Measurements from ENCODE around the gene GRIK1.
"Not testable (repeated sequence)": the region's sequence is repeated elsewhere in the genome, so short reads cannot be mapped to it uniquely, and the experiment has no call there.

The GRIK1 gene

GRCh38 chr21:29606613-29607012 lies 333.2 kb downstream of the GRIK1 start:
- no peak for DNase-seq (ENCODE audit: low spot score)

GRCh38 chr21:29605219-29605618 lies 334.6 kb downstream of the GRIK1 start:
- not testable (repeated sequence) for DNase-seq (ENCODE audit: low spot score)

GRCh38 chr21:29604076-29604475 lies 335.7 kb downstream of the GRIK1 start:
- no peak for DNase-seq (ENCODE audit: low spot score)

- no peak for DNase-seq (ENCODE audit: low spot score)
These were observed 338.7 kb downstream of the GRIK1 start for GRCh38 chr21:29601047-29601446.

DNA sequence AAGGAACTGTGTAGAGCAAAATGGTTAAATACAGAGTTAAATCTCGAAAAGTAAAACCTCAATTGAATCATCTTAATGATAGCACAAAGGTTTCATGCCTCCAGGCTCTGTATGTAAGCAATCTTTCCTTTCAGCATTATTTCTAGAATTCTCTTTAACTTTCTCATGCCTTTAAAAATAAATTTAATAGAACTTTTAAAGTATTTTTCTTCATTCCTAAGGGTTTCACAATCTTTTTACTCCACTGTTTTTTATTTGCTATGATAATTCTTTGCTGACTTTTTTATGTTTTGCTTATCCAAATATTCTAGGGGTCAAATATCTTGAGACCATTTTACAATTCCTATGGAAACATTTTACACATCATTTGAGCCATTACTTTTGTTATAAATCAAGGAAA lies 353.1 kb downstream of the GRIK1 start:
- DNase-seq (ENCODE audit: low spot score): no peak

- no peak for DNase-seq (ENCODE audit: low spot score)
These were observed 354.3 kb downstream of the GRIK1 start for GRCh38 chr21:29585462-29585861.

DNA sequence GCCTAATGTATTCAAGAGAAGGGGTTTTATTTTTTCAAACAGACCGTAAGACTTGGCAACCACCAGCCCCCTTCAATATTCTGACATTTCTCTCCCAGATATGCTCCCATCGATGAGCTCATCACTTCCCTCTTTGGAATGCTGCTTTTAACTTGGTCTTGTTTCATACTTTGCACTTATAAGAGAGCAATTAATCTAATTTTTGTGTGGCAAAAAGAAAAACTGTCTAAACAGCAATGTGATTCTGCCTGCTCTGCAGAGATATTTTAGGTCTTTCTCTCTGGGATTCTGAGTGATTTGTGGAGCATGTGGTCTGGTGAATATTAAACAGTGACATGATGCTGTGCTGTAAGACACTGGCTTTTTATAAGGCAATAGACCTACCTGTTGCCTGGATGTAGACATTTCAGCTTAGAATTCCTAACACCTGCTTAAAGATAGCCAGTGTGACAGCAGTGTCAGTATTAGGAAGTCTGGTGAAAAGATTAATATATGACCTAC lies 356.3 kb downstream of the GRIK1 start:
- DNase-seq (ENCODE audit: low spot score): no peak

DNA sequence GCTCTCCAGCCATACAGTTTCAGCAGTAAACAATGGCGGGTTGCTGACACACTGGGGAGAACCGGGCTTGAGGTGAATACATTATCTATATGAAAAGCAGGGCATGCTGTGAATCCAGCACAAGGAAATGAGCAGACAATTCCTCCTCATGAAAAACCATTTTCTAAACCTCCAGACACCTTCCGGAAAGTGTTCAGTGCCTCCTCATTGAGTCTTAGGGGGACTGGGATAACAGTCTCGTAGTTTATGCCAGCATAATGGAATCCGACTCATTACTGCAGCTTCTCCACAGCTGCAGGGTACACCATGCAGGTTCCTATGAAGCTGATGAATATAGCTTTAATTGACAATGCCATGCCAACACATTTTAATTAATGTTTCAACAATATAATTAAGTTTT lies 356.9 kb downstream of the GRIK1 start:
- no peak for DNase-seq (ENCODE audit: low spot score)

DNA sequence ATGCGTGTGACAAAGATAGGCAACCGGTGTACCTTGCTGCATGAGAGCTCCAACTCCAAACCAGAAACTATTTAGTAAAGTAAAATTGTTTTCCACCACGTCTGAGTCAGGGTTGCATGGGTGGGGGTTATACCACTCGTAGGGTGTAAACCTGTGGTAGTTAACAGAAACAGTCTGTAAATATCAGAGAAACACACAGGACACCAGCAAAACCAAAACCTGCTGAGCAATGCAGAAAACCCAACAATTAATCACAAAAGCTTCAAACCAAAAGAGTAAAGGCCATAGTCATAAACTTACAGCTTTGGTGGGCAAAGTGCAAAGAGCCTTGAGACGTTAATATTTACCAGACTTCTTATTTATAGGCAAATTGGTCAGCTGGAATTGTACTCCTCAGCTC lies 358.4 kb downstream of the GRIK1 start:
- no peak for DNase-seq (ENCODE audit: low spot score)

- no peak for DNase-seq (ENCODE audit: low spot score)
These were observed 359.0 kb downstream of the GRIK1 start for GRCh38 chr21:29580732-29581285.

DNA sequence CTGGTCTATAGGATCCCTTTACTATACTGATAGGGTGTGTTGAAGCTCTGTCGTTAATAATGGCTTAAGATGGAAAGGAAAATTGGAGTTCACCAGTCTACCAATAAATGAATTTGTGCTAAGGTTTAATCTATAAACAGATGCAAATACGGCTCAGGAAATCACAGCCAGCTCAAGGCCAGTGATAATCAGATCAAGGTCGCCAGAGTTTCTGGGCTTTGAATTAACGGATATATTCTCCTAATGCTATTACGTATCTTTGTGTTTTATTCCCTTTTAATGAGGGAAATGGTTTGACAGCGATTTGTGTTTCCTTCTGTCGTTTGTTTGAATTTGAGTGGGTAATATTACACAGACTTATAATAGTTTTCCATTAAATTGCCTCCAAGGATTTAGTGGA lies 361.5 kb downstream of the GRIK1 start:
- no peak for DNase-seq (ENCODE audit: low spot score)

- DNase-seq (ENCODE audit: low spot score): no peak
These were observed 367.8 kb downstream of the GRIK1 start for GRCh38 chr21:29571949-29572348.

- DNase-seq (ENCODE audit: low spot score): no peak
These were observed 371.6 kb downstream of the GRIK1 start for GRCh38 chr21:29568020-29568697.

- DNase-seq (ENCODE audit: low spot score): no peak
These were observed 381.7 kb downstream of the GRIK1 start for GRCh38 chr21:29557931-29558725.

DNA sequence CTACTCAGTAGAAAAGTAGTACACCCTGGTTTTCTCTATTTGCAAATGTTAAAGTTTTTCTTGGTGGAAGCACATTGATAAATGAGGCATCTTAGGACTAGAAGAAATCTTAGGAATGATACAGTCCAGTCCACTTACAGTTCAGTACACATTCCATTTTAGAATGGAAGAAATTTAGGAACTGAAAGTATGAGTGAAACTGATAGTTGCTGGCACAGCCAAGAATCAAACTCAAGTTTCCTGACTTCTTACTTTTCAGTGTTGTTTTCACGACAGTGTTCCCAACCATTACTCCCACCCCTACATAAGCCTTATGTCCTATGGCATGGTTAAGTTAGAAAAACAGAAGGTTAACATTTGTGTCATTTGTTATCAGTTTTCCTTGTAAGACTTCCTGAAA lies 382.6 kb downstream of the GRIK1 start:
- DNase-seq (ENCODE audit: low spot score): no peak

DNA sequence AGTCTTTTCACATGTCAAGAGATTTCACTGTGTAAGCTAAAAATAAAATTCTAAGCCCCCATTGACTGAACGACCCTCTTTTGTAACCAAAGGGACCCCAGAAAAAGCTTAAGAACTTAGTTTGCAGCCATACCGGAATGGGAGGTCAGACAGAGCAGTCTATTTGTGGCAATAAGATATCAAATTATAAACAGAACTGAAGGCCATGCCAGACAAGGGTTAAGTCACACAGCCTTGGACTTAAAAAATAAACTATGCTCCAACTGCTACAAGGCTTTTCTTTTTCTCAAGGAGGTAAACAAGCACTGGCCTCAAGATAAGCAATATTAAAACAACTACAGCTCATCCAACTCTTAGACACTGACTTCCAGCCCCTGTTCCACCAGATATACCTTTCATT lies 384.2 kb downstream of the GRIK1 start:
- DNase-seq (ENCODE audit: low spot score): no peak

- no peak for DNase-seq (ENCODE audit: low spot score)
These were observed 389.6 kb downstream of the GRIK1 start for GRCh38 chr21:29550205-29550604.

GRCh38 chr21:29549614-29550013 lies 390.2 kb downstream of the GRIK1 start:
- no peak for DNase-seq (ENCODE audit: low spot score)

DNA sequence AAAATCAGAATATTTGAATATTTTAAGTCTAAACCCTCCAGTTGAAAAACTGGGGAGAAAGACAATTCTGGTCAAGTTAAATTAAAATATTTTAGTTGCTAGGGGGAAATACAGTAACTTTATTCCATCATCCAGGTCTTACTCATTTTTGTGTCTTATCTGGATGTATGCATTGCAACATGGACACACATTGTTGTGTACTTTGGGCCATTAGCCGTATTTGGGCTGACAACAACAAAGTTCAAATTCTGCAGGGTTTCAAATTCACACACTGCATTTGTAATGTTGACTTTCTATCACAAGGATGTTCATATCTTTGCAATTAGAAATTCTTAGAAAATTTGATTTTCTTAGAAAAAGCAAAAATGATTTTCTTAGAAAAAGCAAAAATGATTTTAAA lies 391.8 kb downstream of the GRIK1 start:
- DNase-seq (ENCODE audit: low spot score): no peak

GRCh38 chr21:29546071-29546470 lies 393.7 kb downstream of the GRIK1 start:
- no peak for DNase-seq (ENCODE audit: low spot score)

DNA sequence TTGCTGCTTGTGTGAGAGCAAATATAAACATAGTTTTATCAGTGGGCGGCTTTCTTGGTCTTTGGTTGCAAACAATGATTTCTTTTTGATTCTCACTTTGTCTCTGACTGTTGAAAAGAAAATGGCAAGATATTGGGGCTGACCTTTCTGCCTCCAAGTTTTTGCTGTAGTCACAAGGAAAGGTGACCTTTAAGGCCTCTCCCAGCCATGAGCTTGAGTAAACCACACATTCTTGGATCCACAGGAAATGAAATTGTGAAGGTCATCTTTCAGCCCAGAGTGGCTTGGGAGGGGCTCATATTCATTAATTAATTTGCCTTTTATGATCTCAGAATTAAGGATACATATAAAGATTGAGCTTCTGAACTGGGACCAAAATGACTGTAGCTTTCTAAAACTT lies 399.5 kb downstream of the GRIK1 start:
- DNase-seq (ENCODE audit: low spot score): no peak

- DNase-seq (ENCODE audit: low spot score): no peak
These were observed 401.7 kb downstream of the GRIK1 start for GRCh38 chr21:29538115-29538514.

DNA sequence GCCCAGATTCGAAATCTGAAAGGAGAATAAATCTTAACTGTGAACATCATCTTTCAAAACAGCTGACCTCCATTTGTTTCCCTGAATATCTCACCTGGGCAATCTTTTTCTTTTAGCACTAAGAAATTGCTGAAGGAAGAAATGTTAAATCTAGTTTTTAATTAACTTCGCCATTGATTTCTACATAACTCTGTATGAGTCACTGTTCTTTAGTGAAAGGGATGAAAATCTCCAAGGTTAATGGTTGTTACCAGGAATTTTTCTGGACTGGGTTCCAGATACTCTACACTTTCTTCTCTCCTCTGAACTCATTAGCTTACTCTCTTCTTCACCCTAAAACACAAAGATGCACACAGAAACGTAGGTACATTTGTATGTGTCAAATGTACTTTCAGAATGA lies 405.3 kb downstream of the GRIK1 start:
- no peak for DNase-seq (ENCODE audit: low spot score)
